Measurements from ENCODE around the gene SND1. TPM values are rescaled to one million over a fixed set of nuclear protein-coding genes. Genes with fewer than 3 reads are reported as not detected.

Gene SND1
- polyA plus RNA-seq, 3 donors = 46.5 to 97.3 (median 79.8) TPM

GRCh38 chr7:128000854-128001265 is 348.9 kb downstream of the SND1 start:
- Histone ChIP-seq H3K9me3 (replicated peaks in 1 of 2; ENCODE audit: control insufficient read depth in 1 of 2, insufficient read depth in 1 of 2, low read length in 2 of 2) (no peaks in the 10 kb centered on the region), H3K79me2 (ENCODE audit: insufficient read depth, low read length) (no peaks in the 10 kb centered on the region), H4K20me1 (ENCODE audit: insufficient read depth, low read length) (peaks cover 26% of the 10 kb centered on the region), H3K36me3 (replicated peaks in 1 of 2; ENCODE audit: control insufficient read depth in 1 of 2, insufficient read depth in 2 of 2, low read length in 2 of 2) (peaks cover 16 to 46% of the 10 kb centered on the region in 2 donors), H3K4me2 (replicated peaks; ENCODE audit: extremely low read depth, low read length, poor library complexity, severe bottlenecking) (no peak overlapping the region), H3K4me1 (ENCODE audit: control insufficient read depth in 1 of 2, insufficient read depth in 2 of 2, low read length in 2 of 2) (peaks cover 39 to 49% of the 10 kb centered on the region in 2 donors), H3K27ac (ENCODE audit: low read depth in 1 of 2, low read length in 2 of 2) (peak overlapping the region; percentile 29 to 68), H3K4me3 (replicated peaks in 1 of 3; ENCODE audit: low read depth in 2 of 3, low read length in 3 of 3) (no peak overlapping the region), H3K27me3 (ENCODE audit: control insufficient read depth in 2 of 2, insufficient read depth in 2 of 2, low read length in 2 of 2) (no peaks in the 10 kb centered on the region), H2AFZ (ENCODE audit: insufficient read depth, low read depth, low read length, poor library complexity, severe bottlenecking) (no peak overlapping the region), H3K9ac (ENCODE audit: insufficient read depth, low read length, poor library complexity, severe bottlenecking) (no peak overlapping the region)
- peak in 1 of 3 donors; percentile 11 for DNase-seq
- Mint-ChIP-seq H3K27ac (peak overlapping the region; percentile 43 to 89 (median 77)), H3K36me3 (peaks cover 37 to 45% of the 10 kb centered on the region in 2 donors), H3K4me3 (peak overlapping the region; percentile 21 to 76), H3K9me3 (no peaks in the 10 kb centered on the region), H3K27me3 (ENCODE audit: low read depth in 3 of 3) (peaks cover 0 to 2% (median 0%) of the 10 kb centered on the region in 3 donors), H3K4me1 (peaks cover 50% of the 10 kb centered on the region)
- intact Hi-C loops (cut with micrococcal nuclease) = no loop called here
- 100% methylated on average over 2 of the region's 6 CpGs for WGBS (ENCODE audit: insufficient coverage)
- TF ChIP-seq CTCF (IDR thresholded peaks at IDR 0.05) = no peak

- H3K4me2 ChIP-seq (replicated peaks; ENCODE audit: extremely low read depth, low read length, poor library complexity, severe bottlenecking) = peak overlapping the region; percentile 2
- peak overlapping the region in 6 of 7 donors; percentile 47 to 92 (median 72) for H3K27ac Mint-ChIP-seq
- whole genome bisulfite sequencing (ENCODE audit: insufficient coverage) = 0% methylated on average over 1 of the region's 3 CpGs
Observed at GRCh38 chr7:128003167-128003566, 351.2 kb downstream of the SND1 start.

More at GRCh38 chr7:128003167-128003566, 351.2 kb downstream of the SND1 start:
- no peak overlapping the region for H2AFZ ChIP-seq (ENCODE audit: insufficient read depth, low read depth, low read length, poor library complexity, severe bottlenecking)
- H3K27ac ChIP-seq (ENCODE audit: low read depth in 1 of 2, low read length in 2 of 2) = peak overlapping the region; percentile 12 to 55
- H3K4me3 ChIP-seq (replicated peaks in 1 of 3; ENCODE audit: low read depth in 2 of 3, low read length in 3 of 3) = peak overlapping the region in 1 of 3 experiments; percentile 19
- H3K4me1 Mint-ChIP-seq = peaks cover 50% of the 10 kb centered on the region
- peaks cover 33 to 42% of the 10 kb centered on the region in 2 donors for H3K36me3 Mint-ChIP-seq
- H4K20me1 ChIP-seq (ENCODE audit: insufficient read depth, low read length) = peaks cover 37% of the 10 kb centered on the region
- no peaks in the 10 kb centered on the region for H3K79me2 ChIP-seq (ENCODE audit: insufficient read depth, low read length)
- no peaks in the 10 kb centered on the region for H3K9me3 ChIP-seq (replicated peaks in 1 of 2; ENCODE audit: control insufficient read depth in 1 of 2, insufficient read depth in 1 of 2, low read length in 2 of 2)
- TF ChIP-seq CTCF (IDR thresholded peaks at IDR 0.05) = no peak
- DNase-seq = peak in 1 of 3 donors; percentile 21
- H3K9ac ChIP-seq (ENCODE audit: insufficient read depth, low read length, poor library complexity, severe bottlenecking) = no peak overlapping the region
- H3K9me3 Mint-ChIP-seq = no peaks in the 10 kb centered on the region
- no peaks in the 10 kb centered on the region for H3K27me3 ChIP-seq (ENCODE audit: control insufficient read depth in 2 of 2, insufficient read depth in 2 of 2, low read length in 2 of 2)
- peak overlapping the region in 1 of 2 donors; percentile 80 for H3K4me3 Mint-ChIP-seq
- H3K27me3 Mint-ChIP-seq (ENCODE audit: low read depth in 3 of 3) = peaks cover 0 to 4% (median 0%) of the 10 kb centered on the region in 3 donors
- intact Hi-C loops (cut with micrococcal nuclease) = no loop called here
- peaks cover 39 to 49% of the 10 kb centered on the region in 2 donors for H3K4me1 ChIP-seq (ENCODE audit: control insufficient read depth in 1 of 2, insufficient read depth in 2 of 2, low read length in 2 of 2)
- H3K36me3 ChIP-seq (replicated peaks in 1 of 2; ENCODE audit: control insufficient read depth in 1 of 2, insufficient read depth in 2 of 2, low read length in 2 of 2) = peaks cover 16 to 46% of the 10 kb centered on the region in 2 donors

Measured in CD14-positive monocyte (primary cell).